HepG2 (cell line): Measurements from ENCODE around the gene GPHN. TPM values are rescaled to one million over a fixed set of nuclear protein-coding genes. Genes with fewer than 3 reads are reported as not detected.
A peak's percentile ranks its signal among the peaks of the same experiment; 100 is the strongest.

ENCODE experiments used
- GABPA ChIP-seq, 2 experiments: IDR thresholded peaks; 2 replicates each; pipeline ENCODE4 v1.6.1; 2011 to 2016; ENCODE audit warnings: low read depth in 2 of 2, low read length in 1 of 2, missing biosample characterization in 1 of 2, missing genetic modification characterization in 1 of 2
- HNF4G ChIP-seq, 2 experiments: sonication (generic) in 1 of 2; formaldehyde crosslinking in 1 of 2; IDR thresholded peaks; 2 replicates each; pipeline versions ENCODE4 v1.4.0 to v1.6.1; 2011 to 2020; ENCODE audit warnings: borderline replicate concordance in 2 of 2, low read depth in 2 of 2, mild to moderate bottlenecking in 2 of 2, low read length in 1 of 2, missing genetic modification reagents in 1 of 2, moderate library complexity in 1 of 2
- NCOA5 ChIP-seq: sonication (generic); formaldehyde crosslinking; IDR thresholded peaks from 2 replicates; pipeline ENCODE4 v1.4.0; 2020; ENCODE audit warnings: missing genetic modification reagents
- ONECUT2 ChIP-seq: sonication (generic); formaldehyde crosslinking; IDR thresholded peaks from 2 replicates; pipeline ENCODE4 v1.4.0; 2020; ENCODE audit warnings: missing genetic modification reagents
- PAXIP1 ChIP-seq: sonication (generic); formaldehyde crosslinking; conservative IDR thresholded peaks from 2 replicates; pipeline ENCODE4 v1.4.0; 2020; ENCODE audit warnings: mild to moderate bottlenecking, missing genetic modification reagents, moderate library complexity
- SPEN ChIP-seq: sonication (generic); formaldehyde crosslinking; IDR thresholded peaks from 2 replicates; pipeline ENCODE4 v1.5.1; 2020; ENCODE audit warnings: low read depth, mild to moderate bottlenecking, missing genetic modification reagents
- THAP11 ChIP-seq: IDR thresholded peaks from 2 replicates; pipeline ENCODE4 v1.6.1; 2016; ENCODE audit warnings: missing biosample characterization, missing genetic modification reagents
- ZNF280B ChIP-seq: sonication (generic); formaldehyde crosslinking; IDR thresholded peaks from 2 replicates; pipeline ENCODE4 v1.5.0; 2020; ENCODE audit warnings: missing genetic modification reagents, mild to moderate bottlenecking, borderline replicate concordance
- polyA plus RNA-seq, 8 experiments: library from polyadenylated mRNA; depleted of rRNA in 3 of 8; stranded (reverse) in 7 of 8; unstranded in 1 of 8; fragments of >200 nt; fragmentation: Illumina TruSeq in 4 of 8; extraction: Trizol in 4 of 8; gene quantifications; 2 replicates each; pipeline versions ENCODE4 v1.2.1 to v1.2.3, GENCODE V29; 2011 to 2016; ENCODE audit warnings: low read depth in 4 of 8, missing spikeins in 1 of 8, mixed read lengths in 1 of 8; ENCODE audit not compliant: insufficient read depth in 1 of 8
- total RNA-seq, 5 experiments: library from RNA; depleted of rRNA; stranded (reverse); fragments of >200 nt; fragmentation: Illumina TruSeq; extraction: Trizol; gene quantifications; 2 replicates each; pipeline ENCODE4 v1.2.3, GENCODE V29; 2016; ENCODE audit warnings: low read depth in 1 of 5

The GPHN gene
- total and polyA plus RNA-seq, 2 of the 13 experiments (the other 11 are each of a cell fraction or from before 2014, with no cell fraction given) = 12.7 to 19.2 TPM

DNA sequence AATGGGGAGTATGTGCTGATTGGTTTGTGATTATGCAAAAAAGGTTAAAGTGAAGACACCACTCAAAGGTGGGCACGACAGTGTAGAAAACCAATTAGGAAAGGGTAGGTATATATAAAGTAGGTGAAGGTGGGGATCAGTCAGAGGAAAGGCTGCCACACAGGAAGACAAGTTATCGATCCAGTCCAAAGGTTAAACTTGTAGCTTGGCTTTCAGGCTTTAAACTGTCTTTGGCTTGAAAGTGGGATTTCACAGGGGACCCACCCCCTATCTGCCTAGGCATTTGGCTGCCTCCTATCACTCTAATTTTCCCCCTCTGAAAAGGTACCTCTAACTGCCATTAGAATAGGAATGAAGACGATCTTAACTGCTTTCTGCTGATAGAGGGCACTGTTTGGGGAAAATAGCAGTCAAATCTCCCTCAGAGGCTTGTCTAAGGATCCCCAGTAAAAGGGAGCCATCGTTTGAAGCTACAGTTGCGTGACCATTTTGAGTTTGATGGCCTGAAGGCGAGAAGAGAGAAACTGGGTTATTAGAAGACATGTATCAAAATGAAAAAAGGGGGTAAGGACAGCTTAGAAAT, 250.2 kb downstream of the GPHN start (continued):
- TF ChIP-seq PAXIP1 (peak; percentile 68), NCOA5 (CRISPR knock-in tag) (no peak), ONECUT2 (CRISPR knock-in tag) (peak; percentile 98), ZNF280B (no peak), HNF4G (IDR thresholded peaks at IDR 0.05; ENCODE audit: borderline replicate concordance, low read depth, low read length) (peak; percentile 69; the same call in 1 of the 2 replicates), HNF4G (CRISPR knock-in tag; IDR thresholded peaks at IDR 0.05; ENCODE audit: borderline replicate concordance, low read depth) (no peak), THAP11 (CRISPR knock-in tag) (0 out of 2 replicates have a peak, but pooled peaks have one; percentile 28), SPEN (no peak), GABPA (IDR thresholded peaks at IDR 0.05; ENCODE audit: low read depth, low read length) (no peak), GABPA (CRISPR knock-in tag; IDR thresholded peaks at IDR 0.05; ENCODE audit: low read depth) (peak; percentile 37; the same call in 1 of the 2 replicates)
